Measurements from ENCODE around the gene PPP1R37. TPM values are rescaled to one million over a fixed set of nuclear protein-coding genes. Genes with fewer than 3 reads are reported as not detected.

Gene PPP1R37
- total and polyA plus RNA-seq, 2 of the 13 experiments (the other 11 are each of a cell fraction or from before 2014, with no cell fraction given) = 9.0 to 14.3 TPM

GRCh38 chr19:45045671-45046353, 47.2 kb upstream of the PPP1R37 start (continued):
- TF ChIP-seq, protein P1, sequence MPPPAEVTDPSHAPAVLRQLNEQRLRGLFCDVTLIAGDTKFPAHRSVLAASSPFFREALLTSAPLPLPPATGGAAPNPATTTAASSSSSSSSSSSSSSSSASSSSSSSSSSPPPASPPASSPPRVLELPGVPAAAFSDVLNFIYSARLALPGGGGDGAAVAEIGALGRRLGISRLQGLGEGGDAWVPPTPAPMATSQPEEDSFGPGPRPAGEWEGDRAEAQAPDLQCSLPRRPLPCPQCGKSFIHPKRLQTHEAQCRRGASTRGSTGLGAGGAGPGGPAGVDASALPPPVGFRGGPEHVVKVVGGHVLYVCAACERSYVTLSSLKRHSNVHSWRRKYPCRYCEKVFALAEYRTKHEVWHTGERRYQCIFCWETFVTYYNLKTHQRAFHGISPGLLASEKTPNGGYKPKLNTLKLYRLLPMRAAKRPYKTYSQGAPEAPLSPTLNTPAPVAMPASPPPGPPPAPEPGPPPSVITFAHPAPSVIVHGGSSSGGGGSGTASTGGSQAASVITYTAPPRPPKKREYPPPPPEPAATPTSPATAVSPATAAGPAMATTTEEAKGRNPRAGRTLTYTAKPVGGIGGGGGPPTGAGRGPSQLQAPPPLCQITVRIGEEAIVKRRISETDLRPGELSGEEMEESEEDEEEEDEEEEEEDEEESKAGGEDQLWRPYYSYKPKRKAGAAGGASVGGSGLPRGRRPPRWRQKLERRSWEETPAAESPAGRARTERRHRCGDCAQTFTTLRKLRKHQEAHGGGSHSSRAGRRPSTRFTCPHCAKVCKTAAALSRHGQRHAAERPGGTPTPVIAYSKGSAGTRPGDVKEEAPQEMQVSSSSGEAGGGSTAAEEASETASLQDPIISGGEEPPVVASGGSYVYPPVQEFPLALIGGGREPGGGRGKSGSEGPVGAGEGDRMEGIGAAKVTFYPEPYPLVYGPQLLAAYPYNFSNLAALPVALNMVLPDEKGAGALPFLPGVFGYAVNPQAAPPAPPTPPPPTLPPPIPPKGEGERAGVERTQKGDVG (CRISPR knock-in tag; IDR thresholded peaks at IDR 0.05; ENCODE audit: borderline replicate concordance) = no peak
- TF ChIP-seq BATF2 (CRISPR knock-in tag; IDR thresholded peaks at IDR 0.05) (no peak), BRD4 (CRISPR knock-in tag; IDR thresholded peaks at IDR 0.05) (peak; percentile 79; the same call in 1 of the 2 replicates), MED1 (CRISPR knock-in tag; IDR thresholded peaks at IDR 0.05) (peak; percentile 84), ATM (IDR thresholded peaks at IDR 0.05; ENCODE audit: borderline replicate concordance) (no peak), ZFP41 (CRISPR knock-in tag; IDR thresholded peaks at IDR 0.05; ENCODE audit: borderline replicate concordance) (no peak), ZNF547 (CRISPR knock-in tag; IDR thresholded peaks at IDR 0.05) (peak; percentile 56; the same call in 1 of the 2 replicates), ZNF704 (CRISPR knock-in tag; IDR thresholded peaks at IDR 0.05; ENCODE audit: borderline replicate concordance) (no peak), TOPORS (CRISPR knock-in tag; IDR thresholded peaks at IDR 0.05) (peak; percentile 61; the same call in 1 of the 2 replicates), ETV6 (CRISPR knock-in tag; conservative IDR thresholded peaks at IDR 0.05) (no peak), MAFF (IDR thresholded peaks at IDR 0.05; ENCODE audit: low read depth, low read length) (no peak), ZNF235 (CRISPR knock-in tag; IDR thresholded peaks at IDR 0.05; ENCODE audit: borderline replicate concordance) (no peak), ZNF256 (CRISPR knock-in tag; conservative IDR thresholded peaks at IDR 0.05) (no peak), FOXC1 (CRISPR knock-in tag; IDR thresholded peaks at IDR 0.05; ENCODE audit: borderline replicate concordance) (0 out of 2 replicates have a peak, but pooled peaks have one; percentile 37), TRIM22 (IDR thresholded peaks at IDR 0.05) (no peak), PAF1 (CRISPR knock-in tag; IDR thresholded peaks at IDR 0.05) (no peak), RAD51 (IDR thresholded peaks at IDR 0.05; ENCODE audit: borderline replicate concordance) (no peak), ZNF746 (CRISPR knock-in tag; IDR thresholded peaks at IDR 0.05) (peak; percentile 65; the same call in 1 of the 2 replicates), PITX1 (CRISPR knock-in tag; IDR thresholded peaks at IDR 0.05) (peak; percentile 26; the same call in 1 of the 2 replicates), HOXA7 (CRISPR knock-in tag; IDR thresholded peaks at IDR 0.05) (no peak)
- TF ChIP-seq, protein P2, sequence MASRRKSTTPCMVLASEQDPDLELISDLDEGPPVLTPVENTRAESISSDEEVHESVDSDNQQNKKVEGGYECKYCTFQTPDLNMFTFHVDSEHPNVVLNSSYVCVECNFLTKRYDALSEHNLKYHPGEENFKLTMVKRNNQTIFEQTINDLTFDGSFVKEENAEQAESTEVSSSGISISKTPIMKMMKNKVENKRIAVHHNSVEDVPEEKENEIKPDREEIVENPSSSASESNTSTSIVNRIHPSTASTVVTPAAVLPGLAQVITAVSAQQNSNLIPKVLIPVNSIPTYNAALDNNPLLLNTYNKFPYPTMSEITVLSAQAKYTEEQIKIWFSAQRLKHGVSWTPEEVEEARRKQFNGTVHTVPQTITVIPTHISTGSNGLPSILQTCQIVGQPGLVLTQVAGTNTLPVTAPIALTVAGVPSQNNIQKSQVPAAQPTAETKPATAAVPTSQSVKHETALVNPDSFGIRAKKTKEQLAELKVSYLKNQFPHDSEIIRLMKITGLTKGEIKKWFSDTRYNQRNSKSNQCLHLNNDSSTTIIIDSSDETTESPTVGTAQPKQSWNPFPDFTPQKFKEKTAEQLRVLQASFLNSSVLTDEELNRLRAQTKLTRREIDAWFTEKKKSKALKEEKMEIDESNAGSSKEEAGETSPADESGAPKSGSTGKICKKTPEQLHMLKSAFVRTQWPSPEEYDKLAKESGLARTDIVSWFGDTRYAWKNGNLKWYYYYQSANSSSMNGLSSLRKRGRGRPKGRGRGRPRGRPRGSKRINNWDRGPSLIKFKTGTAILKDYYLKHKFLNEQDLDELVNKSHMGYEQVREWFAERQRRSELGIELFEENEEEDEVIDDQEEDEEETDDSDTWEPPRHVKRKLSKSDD (CRISPR knock-in tag; IDR thresholded peaks at IDR 0.05; ENCODE audit: low read depth) = peak; percentile 72; the same call in 1 of the 2 replicates

All from HepG2 (cell line).